HG03442 (cell line): ENCODE measurements around the gene TFDP1.

Experiments used
- ATAC-seq: cut with Tn5 transposase; IDR thresholded peaks from one replicate; pipeline ENCODE4 v1.9.1; 2021; ENCODE audit warnings: mild to moderate bottlenecking, moderate library complexity; ENCODE audit not compliant: unreplicated experiment

Gene TFDP1

GRCh38 chr13:113564331-113565023 is 20.1 kb upstream of the TFDP1 start:
- ATAC-seq: no peak

GRCh38 chr13:113565526-113566226 is 18.9 kb upstream of the TFDP1 start:
- ATAC-seq: no peak

GRCh38 chr13:113566227-113566561 is 18.4 kb upstream of the TFDP1 start:
- ATAC-seq: no peak

- no peak for ATAC-seq
Observed at GRCh38 chr13:113567681-113568080, 16.9 kb upstream of the TFDP1 start.

GRCh38 chr13:113573065-113573464 is 11.5 kb upstream of the TFDP1 start:
- no peak for ATAC-seq

- no peak for ATAC-seq
Observed at GRCh38 chr13:113576597-113576996, 8.0 kb upstream of the TFDP1 start.

GRCh38 chr13:113577881-113578435 is 6.6 kb upstream of the TFDP1 start:
- no peak for ATAC-seq

- ATAC-seq: no peak
Observed at GRCh38 chr13:113579686-113580085, 4.9 kb upstream of the TFDP1 start.

- no peak for ATAC-seq
Observed at GRCh38 chr13:113581871-113582270, 2.7 kb upstream of the TFDP1 start.

GRCh38 chr13:113582841-113583631 is 1.5 kb upstream of the TFDP1 start:
- no peak for ATAC-seq

GRCh38 chr13:113584870-113585671 is 518 bp downstream of the TFDP1 start:
- ATAC-seq: peak; percentile 31

- ATAC-seq: no peak
Observed at GRCh38 chr13:113585896-113586295, 1.3 kb downstream of the TFDP1 start.

- ATAC-seq: no peak
Observed at GRCh38 chr13:113586661-113587479, 2.3 kb downstream of the TFDP1 start.

- ATAC-seq: no peak
Observed at GRCh38 chr13:113588394-113589111, 4.0 kb downstream of the TFDP1 start.

- ATAC-seq: no peak
Observed at GRCh38 chr13:113589251-113589960, 4.9 kb downstream of the TFDP1 start.

GRCh38 chr13:113589961-113590339 is 5.4 kb downstream of the TFDP1 start:
- ATAC-seq: no peak

- no peak for ATAC-seq
Observed at GRCh38 chr13:113591750-113592149, 7.2 kb downstream of the TFDP1 start.

GRCh38 chr13:113592571-113592970 is 8.0 kb downstream of the TFDP1 start:
- ATAC-seq: no peak
